Activated T-helper 17 cell treated with anti-CD3 and anti-CD28 coated beads, Interleukin-2, amount 50 U/mL, for 72 hours (primary cell): ENCODE data around the gene KRTAP9-7. TPM values are rescaled to one million over a fixed set of nuclear protein-coding genes. Genes with fewer than 3 reads are reported as not detected.

Experiments used
- ATAC-seq: fragments of 150-1000 bp; cut with Tn5 transposase; replicated peaks from 2 replicates; pipeline ENCODE4 v1.10.0; 2021; ENCODE audit warnings: mild to moderate bottlenecking, moderate library complexity
- H3K27ac Mint-ChIP-seq: one replicate; pipeline ENCODE4 v1.8.0; 2022; ENCODE audit warnings: mixed read lengths
- H3K27me3 Mint-ChIP-seq: one replicate; pipeline ENCODE4 v1.8.0; 2022; ENCODE audit warnings: mixed read lengths
- H3K36me3 Mint-ChIP-seq: one replicate; pipeline ENCODE4 v1.8.0; 2022; ENCODE audit warnings: low read depth, mild to moderate bottlenecking, mixed read lengths
- H3K4me1 Mint-ChIP-seq: one replicate; pipeline ENCODE4 v1.8.0; 2022; ENCODE audit warnings: mixed read lengths
- H3K4me3 Mint-ChIP-seq: one replicate; pipeline ENCODE4 v1.8.0; 2022; ENCODE audit warnings: mild to moderate bottlenecking, mixed read lengths
- H3K9me3 Mint-ChIP-seq: one replicate; pipeline ENCODE4 v1.8.0; 2022; ENCODE audit warnings: mixed read lengths
- total RNA-seq, 2 donors: library from RNA; stranded (reverse); gene quantifications; one replicate each; pipeline ENCODE4 v1.2.3, GENCODE V29; 2022

Gene KRTAP9-7
- total RNA-seq, 2 donors from 2014 or later, result not detected

GRCh38 chr17:41301204-41301790 lies 25.8 kb downstream of the KRTAP9-7 start:
- no peaks in the 10 kb centered on the region for H3K9me3 Mint-ChIP-seq
- no peaks in the 10 kb centered on the region for H3K27me3 Mint-ChIP-seq
- no peaks in the 10 kb centered on the region for H3K4me1 Mint-ChIP-seq
- H3K27ac Mint-ChIP-seq, result no peak overlapping the region
- no peak overlapping the region for H3K4me3 Mint-ChIP-seq
- no peak for ATAC-seq
- H3K36me3 Mint-ChIP-seq, result no peaks in the 10 kb centered on the region

GRCh38 chr17:41301916-41302901 lies 26.7 kb downstream of the KRTAP9-7 start, which contains the start of gene KRTAP29-1:
TSS of gene KRTAP29-1 (minus strand) at chr17:41302851. CDS start at chr17:41302851, 0 bp downstream.
- no peak within 1 kb of the TSS for H3K27ac Mint-ChIP-seq
- H3K36me3 Mint-ChIP-seq, result no peaks in the 10 kb centered on the region
- no peak within 1 kb of the TSS for H3K4me3 Mint-ChIP-seq
- no peaks in the 10 kb centered on the region for H3K9me3 Mint-ChIP-seq
- H3K27me3 Mint-ChIP-seq, result no peaks in the 10 kb centered on the region
- peaks cover 8% of the 10 kb centered on the region for H3K4me1 Mint-ChIP-seq
- no peak for ATAC-seq

GRCh38 chr17:41302981-41303380 lies 27.5 kb downstream of the KRTAP9-7 start:
- no peaks in the 10 kb centered on the region for H3K9me3 Mint-ChIP-seq
- H3K4me3 Mint-ChIP-seq, result no peak overlapping the region
- peaks cover 16% of the 10 kb centered on the region for H3K4me1 Mint-ChIP-seq
- no peak for ATAC-seq
- H3K36me3 Mint-ChIP-seq, result no peaks in the 10 kb centered on the region
- H3K27ac Mint-ChIP-seq, result no peak overlapping the region
- H3K27me3 Mint-ChIP-seq, result no peaks in the 10 kb centered on the region

- no peaks in the 10 kb centered on the region for H3K36me3 Mint-ChIP-seq
- H3K4me1 Mint-ChIP-seq, result peaks cover 27% of the 10 kb centered on the region
- H3K9me3 Mint-ChIP-seq, result no peaks in the 10 kb centered on the region
- no peak overlapping the region for H3K4me3 Mint-ChIP-seq
- no peaks in the 10 kb centered on the region for H3K27me3 Mint-ChIP-seq
- no peak overlapping the region for H3K27ac Mint-ChIP-seq
- ATAC-seq, result no peak
These were observed 28.6 kb downstream of the KRTAP9-7 start for GRCh38 chr17:41304091-41304490.

GRCh38 chr17:41307647-41308046 lies 32.1 kb downstream of the KRTAP9-7 start:
- H3K4me3 Mint-ChIP-seq, result peak overlapping the region; percentile 84
- H3K27ac Mint-ChIP-seq, result peak overlapping the region; percentile 94

GRCh38 chr17:41308251-41308917 lies 32.9 kb downstream of the KRTAP9-7 start:
- Mint-ChIP-seq H3K4me1 (peaks cover 39% of the 10 kb centered on the region), H3K4me3 (peak overlapping the region; percentile 84), H3K27me3 (no peaks in the 10 kb centered on the region), H3K9me3 (no peaks in the 10 kb centered on the region), H3K27ac (peak overlapping the region; percentile 94), H3K36me3 (no peaks in the 10 kb centered on the region)
- ATAC-seq, result peak; percentile 82

More at GRCh38 chr17:41307647-41308046, 32.1 kb downstream of the KRTAP9-7 start:
- no peaks in the 10 kb centered on the region for H3K27me3 Mint-ChIP-seq
- no peaks in the 10 kb centered on the region for H3K9me3 Mint-ChIP-seq
- H3K4me1 Mint-ChIP-seq, result peaks cover 39% of the 10 kb centered on the region
- no peak for ATAC-seq
- no peaks in the 10 kb centered on the region for H3K36me3 Mint-ChIP-seq

- peak; percentile 75 for ATAC-seq
- Mint-ChIP-seq H3K36me3 (no peaks in the 10 kb centered on the region), H3K4me1 (peaks cover 39% of the 10 kb centered on the region), H3K9me3 (no peaks in the 10 kb centered on the region), H3K27me3 (no peaks in the 10 kb centered on the region), H3K4me3 (peak within 1 kb of the TSS; percentile 84), H3K27ac (peak within 1 kb of the TSS; percentile 94)
These were observed 33.4 kb downstream of the KRTAP9-7 start, which contains the start of gene KRTAP16-1 for GRCh38 chr17:41308918-41309359. TSS of gene KRTAP16-1 (minus strand) at chr17:41309309. CDS start at chr17:41309253, 56 bp downstream.

- Mint-ChIP-seq H3K9me3 (no peaks in the 10 kb centered on the region), H3K4me1 (peaks cover 39% of the 10 kb centered on the region), H3K36me3 (no peaks in the 10 kb centered on the region), H3K4me3 (no peak overlapping the region), H3K27ac (no peak overlapping the region), H3K27me3 (no peaks in the 10 kb centered on the region)
- no peak for ATAC-seq
These were observed 35.6 kb downstream of the KRTAP9-7 start for GRCh38 chr17:41311111-41311510.

- Mint-ChIP-seq H3K36me3 (no peaks in the 10 kb centered on the region), H3K27me3 (no peaks in the 10 kb centered on the region), H3K4me3 (no peak within 1 kb of the TSS), H3K4me1 (peaks cover 6% of the 10 kb centered on the region), H3K27ac (peak within 1 kb of the TSS; percentile 38), H3K9me3 (no peaks in the 10 kb centered on the region)
- ATAC-seq, result no peak
These were observed 39.8 kb downstream of the KRTAP9-7 start, which contains the start of gene KRTAP17-1 for GRCh38 chr17:41315204-41315794. TSS of gene KRTAP17-1 (minus strand) at chr17:41315710. CDS start at chr17:41315650, 60 bp downstream.

- Mint-ChIP-seq H3K27ac (peak overlapping the region; percentile 38), H3K4me1 (peaks cover 6% of the 10 kb centered on the region), H3K27me3 (no peaks in the 10 kb centered on the region), H3K4me3 (no peak overlapping the region), H3K36me3 (no peaks in the 10 kb centered on the region), H3K9me3 (no peaks in the 10 kb centered on the region)
- ATAC-seq, result no peak
These were observed 40.4 kb downstream of the KRTAP9-7 start for GRCh38 chr17:41315814-41316445.

- H3K27ac Mint-ChIP-seq, result no peak overlapping the region
These were observed 42.7 kb downstream of the KRTAP9-7 start for GRCh38 chr17:41318231-41318630.

GRCh38 chr17:41322094-41322902 lies 46.8 kb downstream of the KRTAP9-7 start:
- ATAC-seq, result peak; percentile 62
- Mint-ChIP-seq H3K4me3 (no peak overlapping the region), H3K27me3 (no peaks in the 10 kb centered on the region), H3K4me1 (peaks cover 11% of the 10 kb centered on the region), H3K36me3 (no peaks in the 10 kb centered on the region), H3K9me3 (no peaks in the 10 kb centered on the region), H3K27ac (peak overlapping the region; percentile 59)

More at GRCh38 chr17:41318231-41318630, 42.7 kb downstream of the KRTAP9-7 start:
- Mint-ChIP-seq H3K4me3 (no peak overlapping the region), H3K4me1 (peaks cover 5% of the 10 kb centered on the region), H3K36me3 (no peaks in the 10 kb centered on the region), H3K9me3 (no peaks in the 10 kb centered on the region), H3K27me3 (no peaks in the 10 kb centered on the region)
- no peak for ATAC-seq
